NK-92 (cell line): Measurements from ENCODE around the gene CALHM2.
"Not testable (repeated sequence)": the region's sequence is repeated elsewhere in the genome, so short reads cannot be mapped to it uniquely, and the experiment has no call there.

Source experiments
- DNase-seq: peaks from one replicate; lab custom pipeline; 2025; ENCODE audit not compliant: unreplicated experiment; lab: John Stamatoyannopoulos, UW

Gene CALHM2

DNA sequence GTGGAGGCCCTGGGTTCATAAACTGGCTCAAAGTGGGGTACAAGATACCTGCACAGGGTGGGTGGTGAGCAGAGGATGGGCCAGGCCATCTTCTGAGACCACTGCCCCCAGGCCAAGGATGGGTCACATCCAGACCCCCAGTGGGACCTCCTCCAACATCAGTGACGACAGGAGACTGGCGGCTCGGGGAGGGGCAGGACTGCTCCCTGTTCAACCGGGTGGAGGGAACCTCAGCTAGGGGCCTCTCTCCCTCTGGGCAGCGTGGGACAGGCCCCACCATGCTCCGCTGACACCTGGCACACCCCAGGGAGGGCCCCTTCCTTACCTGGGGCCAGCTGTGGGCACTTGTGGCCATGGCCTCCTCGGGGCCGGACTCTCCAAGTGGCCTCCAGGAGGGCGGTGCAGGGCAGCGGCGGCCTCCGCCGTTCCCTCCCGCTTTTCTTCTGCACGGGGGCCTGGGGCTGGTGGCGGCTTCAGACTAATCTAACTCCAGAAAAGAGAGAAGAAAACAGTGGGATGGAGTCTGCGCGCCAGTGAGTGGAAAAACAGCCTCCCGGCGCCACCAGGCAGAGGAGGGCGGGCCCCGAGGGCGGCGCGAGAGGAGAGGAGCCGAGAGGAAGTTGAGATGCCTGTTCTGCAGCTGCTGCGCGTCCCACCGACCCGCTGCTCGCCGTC lies at the start of gene CALHM2:
TSS of gene CALHM2 (minus strand) at position 540 of the 675 bp plus-strand sequence. CDS start 2,429 bp downstream, outside the sequence.
- no peak for DNase-seq

GRCh38 chr10:103501186-103501585 lies 49.0 kb upstream of the CALHM2 start:
- no peak for DNase-seq

- no peak for DNase-seq
Observed at GRCh38 chr10:103500481-103500880, 48.3 kb upstream of the CALHM2 start.

DNA sequence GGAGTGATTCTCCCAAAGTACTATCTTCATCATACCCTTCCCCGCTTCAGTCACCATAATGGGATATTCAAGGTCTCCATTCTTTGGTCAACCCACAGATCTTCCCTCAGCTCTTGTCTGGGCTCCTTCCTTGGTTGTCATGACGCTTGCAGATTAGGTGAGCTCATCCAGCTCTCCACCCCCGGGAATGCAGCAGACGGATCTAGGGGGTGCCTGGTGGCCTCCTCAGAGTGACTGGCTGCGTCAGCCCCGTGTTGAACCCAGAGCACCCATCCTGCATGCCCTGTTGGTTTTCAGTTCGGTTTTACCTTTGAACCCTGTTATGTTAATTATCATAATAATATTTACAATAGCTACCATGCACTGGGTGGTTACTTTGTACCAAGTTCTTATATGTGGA lies 47.7 kb upstream of the CALHM2 start:
- DNase-seq = no peak

- DNase-seq = no peak
Observed at GRCh38 chr10:103498936-103499638, 46.9 kb upstream of the CALHM2 start.

DNA sequence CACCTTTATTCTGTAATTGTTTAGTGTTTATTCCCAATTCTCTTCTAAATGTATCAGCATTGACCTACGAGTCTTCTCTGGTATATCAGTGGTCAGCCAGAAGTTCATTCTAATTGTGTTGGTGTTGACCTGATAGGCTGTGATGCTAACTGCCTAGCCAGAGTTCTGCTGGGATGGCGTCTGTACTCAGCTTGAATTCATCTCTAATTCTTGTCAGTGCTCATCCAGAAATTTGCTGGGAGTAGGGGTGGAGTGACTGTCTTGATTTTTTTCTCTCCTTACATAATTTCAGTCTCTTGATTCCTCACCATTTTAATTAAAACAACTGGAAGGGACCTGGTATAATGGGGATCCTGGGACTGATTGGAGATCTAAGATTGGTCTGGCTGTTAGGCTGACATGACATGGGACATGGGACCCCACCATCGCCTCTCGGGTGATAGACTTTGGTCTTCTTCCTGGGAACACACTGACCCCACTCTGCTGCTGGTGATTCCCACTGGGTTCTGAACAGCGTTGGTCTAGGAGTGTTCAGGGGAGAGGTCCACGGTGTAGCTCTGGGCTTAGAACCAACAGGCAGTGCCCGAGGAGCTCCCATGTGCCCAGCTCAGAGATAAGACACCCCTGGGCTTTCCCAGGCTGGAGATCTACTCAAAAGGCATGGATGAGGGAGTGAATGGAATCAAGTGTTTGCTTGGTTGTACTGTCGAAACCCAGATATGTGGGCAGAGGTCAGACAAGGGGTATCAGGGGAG lies 45.2 kb upstream of the CALHM2 start:
- no peak for DNase-seq

DNA sequence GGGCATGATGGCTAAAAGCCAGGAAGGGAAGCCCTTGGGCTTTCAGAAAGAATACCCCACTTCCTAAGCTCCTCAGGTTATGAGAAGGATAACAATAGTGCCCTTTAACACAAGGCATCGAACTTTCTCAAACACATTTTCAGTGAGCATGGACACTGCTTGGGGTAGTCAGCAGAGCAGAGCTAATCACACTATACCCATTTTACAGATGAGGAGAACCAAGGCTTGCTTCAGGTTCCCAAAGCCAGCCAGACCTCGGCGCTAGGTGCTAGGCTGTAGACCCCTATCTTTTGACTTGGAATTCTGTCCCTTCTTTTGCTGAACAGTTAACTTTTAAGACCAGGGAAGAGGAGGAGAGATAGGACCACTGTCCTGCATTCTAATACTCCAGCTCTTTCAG lies 43.2 kb upstream of the CALHM2 start:
- no peak for DNase-seq

DNA sequence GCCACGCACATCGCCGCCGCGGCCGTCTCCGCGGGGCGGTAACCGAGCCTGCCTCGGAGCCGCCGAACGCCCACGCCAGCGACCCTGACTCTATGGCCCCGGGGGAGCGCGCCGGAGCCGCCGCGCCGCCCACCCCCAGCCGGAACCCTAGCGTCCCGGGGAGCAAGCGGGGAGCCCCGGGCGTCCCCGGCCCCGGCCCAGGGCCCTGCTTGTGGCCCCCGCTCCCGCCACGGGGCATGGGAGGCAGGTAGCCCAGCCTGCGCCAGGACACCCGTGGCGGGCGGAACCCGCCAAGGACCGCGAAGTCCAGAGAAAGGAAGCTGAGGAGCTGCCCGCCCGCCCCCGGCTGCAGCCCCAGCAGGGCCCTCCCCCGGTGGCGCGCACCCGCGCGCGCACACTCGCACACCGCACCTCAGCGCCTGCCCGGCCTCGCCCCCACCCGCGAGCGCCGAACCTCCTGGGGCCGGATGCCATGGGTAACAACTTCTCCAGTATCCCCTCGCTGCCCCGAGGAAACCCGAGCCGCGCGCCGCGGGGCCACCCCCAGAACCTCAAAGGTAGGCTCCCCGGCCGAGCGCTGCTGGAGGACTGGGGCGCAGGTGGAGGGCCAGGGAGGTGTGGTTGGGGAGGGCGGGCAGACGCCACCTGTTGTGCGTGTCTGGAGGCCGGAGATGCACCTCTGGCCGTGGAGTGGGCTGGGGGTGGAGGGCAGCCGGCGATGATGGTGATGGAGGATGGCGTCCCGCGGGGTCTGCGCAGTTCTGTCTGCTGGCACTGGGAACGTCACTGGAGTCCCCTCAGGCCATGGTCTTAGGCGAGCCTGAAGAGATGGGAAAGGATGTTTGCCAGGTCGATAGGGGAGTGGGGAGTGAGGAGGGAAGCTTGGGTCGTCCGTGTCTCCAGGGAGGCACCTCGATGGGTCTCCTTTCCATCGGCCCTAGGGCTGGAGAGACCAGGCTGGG lies 42.0 kb upstream of the CALHM2 start:
- no peak for DNase-seq

DNA sequence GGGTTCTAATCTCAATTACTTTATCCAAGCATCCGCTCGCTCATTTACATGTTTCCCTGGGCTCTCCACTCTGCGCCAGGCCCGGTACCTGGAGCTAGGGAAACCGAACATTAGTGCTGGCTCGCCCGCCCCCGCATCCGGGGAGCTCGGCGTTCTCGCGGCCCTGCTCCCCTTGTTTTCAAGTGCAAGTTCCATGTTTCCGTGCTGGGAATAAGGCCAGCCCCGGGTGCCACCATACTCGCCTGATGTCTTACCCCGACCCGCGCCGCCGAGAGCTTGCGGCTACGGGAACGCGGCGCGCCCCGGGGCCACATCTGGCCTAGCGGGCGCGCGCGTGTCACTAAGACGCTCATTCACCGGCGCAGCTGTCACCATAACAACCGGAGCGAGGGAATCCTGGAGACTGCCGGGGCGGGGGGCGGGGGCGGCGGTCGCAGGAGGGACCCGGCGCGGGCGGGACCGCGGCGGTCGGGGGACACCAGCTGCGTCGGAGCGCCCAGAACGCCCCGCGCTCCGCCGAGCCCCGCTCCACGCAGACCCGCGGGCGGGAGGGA lies 41.3 kb upstream of the CALHM2 start, which contains the start of gene NEURL1:
TSS of gene NEURL1 (plus strand) at position 344 of the 554 bp plus-strand sequence. CDS start 683 bp downstream, outside the sequence.
- DNase-seq = no peak

GRCh38 chr10:103492655-103493261 lies 40.6 kb upstream of the CALHM2 start:
- DNase-seq = no peak

DNA sequence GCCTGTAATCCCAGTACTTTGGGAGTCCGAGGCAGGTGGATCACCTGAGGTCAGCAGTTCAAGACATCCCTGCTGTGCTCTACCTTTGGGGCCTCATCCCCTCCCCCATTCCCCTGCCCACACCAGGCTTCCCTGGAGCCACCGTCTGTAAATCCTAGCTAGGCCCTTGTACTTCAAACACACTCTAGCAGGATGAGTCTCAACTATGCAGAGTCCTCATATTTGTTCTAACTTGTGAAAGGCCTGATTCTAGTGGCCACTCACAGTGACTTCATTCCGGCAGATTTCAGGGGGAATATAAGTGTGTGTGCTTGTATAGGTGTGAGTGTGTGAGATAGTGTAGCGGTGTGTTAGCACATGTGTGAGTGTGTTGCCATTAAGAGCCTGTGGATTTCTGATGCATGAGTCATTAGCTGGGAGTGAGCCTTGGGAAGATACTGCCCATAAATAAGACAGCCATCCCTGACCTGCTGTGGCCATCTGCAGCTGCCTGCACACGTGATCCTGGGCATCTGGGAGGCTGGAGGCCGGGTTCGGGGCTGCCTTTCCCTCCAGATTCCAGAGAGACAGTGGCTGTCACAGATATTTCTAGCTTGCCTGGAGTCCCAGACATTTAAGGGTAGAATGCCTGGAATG lies 39.7 kb upstream of the CALHM2 start:
- no peak for DNase-seq

GRCh38 chr10:103490986-103491314 lies 38.8 kb upstream of the CALHM2 start:
- DNase-seq = no peak

DNA sequence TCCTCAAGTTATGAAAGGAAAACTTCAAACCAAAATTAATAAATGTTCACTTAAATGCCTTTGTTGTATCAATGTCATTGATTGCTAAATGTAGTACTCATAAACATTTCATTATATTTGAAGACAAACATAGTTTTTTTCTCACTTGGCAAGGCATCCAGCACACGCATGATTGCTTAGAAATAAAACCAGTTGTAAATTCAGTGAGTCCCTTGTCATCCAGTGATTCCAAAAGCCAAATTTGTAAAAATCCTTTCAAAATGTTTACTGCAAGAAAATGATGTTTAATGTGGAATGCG lies 35.2 kb upstream of the CALHM2 start:
- no peak for DNase-seq

DNA sequence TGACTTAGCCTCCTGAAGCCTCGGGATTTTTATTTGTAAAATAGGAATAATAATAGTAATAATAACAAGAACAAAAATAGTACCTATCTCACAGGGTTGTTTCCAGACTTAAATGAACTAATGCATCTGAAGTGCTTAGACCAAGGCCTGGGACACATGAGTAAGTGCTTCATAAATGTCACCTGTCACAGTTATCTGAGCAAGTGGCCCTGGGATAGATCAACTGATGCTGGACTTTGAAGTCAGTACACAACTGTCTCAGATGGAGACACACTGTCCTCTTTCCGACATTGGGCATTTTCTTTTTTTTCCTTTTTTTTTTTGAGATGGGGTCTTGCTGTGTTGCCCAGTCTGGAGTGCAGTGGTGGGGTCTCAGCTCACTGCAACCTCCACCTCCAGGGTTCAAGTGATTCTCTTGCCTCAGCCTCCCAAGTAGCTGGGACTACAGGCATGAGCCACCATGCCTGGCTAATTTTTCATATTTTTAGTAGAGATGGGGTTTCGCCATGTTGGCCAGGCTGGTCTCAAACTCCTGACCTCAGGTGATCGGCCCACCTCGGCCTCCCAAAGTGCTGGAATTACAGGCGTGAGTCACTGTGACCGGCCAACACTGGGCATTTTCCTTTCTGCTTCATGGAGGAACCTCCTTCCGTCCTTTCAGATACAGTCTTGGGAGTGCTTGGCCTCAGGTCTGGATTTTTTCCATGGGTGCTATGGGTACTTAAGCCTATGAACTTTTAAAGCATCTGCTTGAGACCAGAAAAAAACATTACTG lies 34.7 kb upstream of the CALHM2 start:
- not testable (repeated sequence) for DNase-seq

DNA sequence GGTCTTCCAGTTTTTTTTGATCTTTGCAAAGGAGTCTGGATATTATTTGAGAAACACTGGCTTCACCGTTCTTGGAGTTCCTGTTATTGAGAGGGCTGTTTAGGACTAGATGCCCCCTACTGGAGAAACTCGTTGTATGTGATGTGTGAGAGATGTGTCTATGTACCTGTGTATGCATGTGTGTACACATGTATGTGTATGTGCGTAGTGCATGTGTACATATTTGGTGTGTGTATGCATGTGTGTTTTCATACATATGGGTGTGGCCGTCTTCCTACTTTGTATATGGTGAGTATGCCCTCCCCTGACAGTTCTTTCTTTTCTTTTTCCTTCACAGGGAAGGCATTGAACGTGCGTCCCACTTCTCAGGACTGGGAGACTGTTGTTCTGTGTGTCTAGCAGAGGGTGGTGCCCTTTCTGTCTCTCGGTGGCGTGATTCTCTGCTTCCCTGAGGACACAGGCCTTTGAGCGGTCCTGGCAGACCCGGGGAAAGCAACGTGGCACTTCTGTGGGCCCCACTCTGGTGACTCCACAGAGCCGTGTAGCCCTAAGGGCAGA lies 29.9 kb upstream of the CALHM2 start:
- no peak for DNase-seq

GRCh38 chr10:103480521-103480920 lies 28.4 kb upstream of the CALHM2 start:
- no peak for DNase-seq

- no peak for DNase-seq
Observed at GRCh38 chr10:103479135-103479534, 27.0 kb upstream of the CALHM2 start, which contains the start of gene CALHM3. CALHM3 (minus strand) TSS chr10:103479240; CDS start chr10:103479032, 208 bp downstream.

DNA sequence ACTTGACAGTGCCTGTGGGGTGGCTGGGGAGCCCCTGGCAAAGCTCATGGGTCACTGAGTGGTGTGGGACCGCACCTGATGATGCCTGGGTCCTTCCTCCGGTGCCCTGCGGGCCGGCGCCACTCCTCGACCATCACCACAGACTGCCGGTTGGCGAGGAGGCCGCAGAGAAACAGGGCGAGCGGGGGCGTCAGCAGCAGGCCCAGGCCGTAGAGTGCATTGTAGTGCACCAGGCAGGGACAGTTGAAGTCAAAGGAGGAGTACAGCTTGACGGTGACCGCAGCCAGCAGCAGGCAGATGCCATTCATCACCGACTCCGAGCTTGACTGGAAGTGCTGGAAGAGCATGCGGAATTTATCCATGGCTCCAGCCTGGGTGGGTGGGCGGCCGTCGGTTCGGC lies 26.5 kb upstream of the CALHM2 start:
- DNase-seq = no peak
